Tibial nerve (tissue), 4 donors: ENCODE measurements around the gene BUB1.

Experiments
- CTCF ChIP-seq, 5 experiments: fragments of 200-600 bp in 3 of 5; fragments of 450-650 bp in 2 of 5; sonication (generic) in 3 of 5; IDR thresholded peaks; one replicate each; pipeline ENCODE4 v1.5.1; 2016 to 2019; ENCODE audit warnings: antibody characterized with exemption in 5 of 5, mild to moderate bottlenecking in 3 of 5, moderate library complexity in 2 of 5
- EP300 ChIP-seq, 2 donors: sonication (generic); formaldehyde crosslinking; IDR thresholded peaks; one replicate each; pipeline ENCODE4 v1.6.1; 2017; ENCODE audit warnings: antibody characterized with exemption in 2 of 2, mild to moderate bottlenecking in 1 of 2
- POLR2A ChIP-seq, 2 donors: fragments of 450-650 bp; IDR thresholded peaks; one replicate each; pipeline ENCODE4 v1.6.1; 2017; ENCODE audit warnings: antibody characterized with exemption in 2 of 2, mild to moderate bottlenecking in 2 of 2, moderate library complexity in 2 of 2

- no peak for TF ChIP-seq CTCF (IDR thresholded peaks at IDR 0.05)
- TF ChIP-seq POLR2A (IDR thresholded peaks at IDR 0.05): no peak
- TF ChIP-seq EP300 (IDR thresholded peaks at IDR 0.05): no peak
Measured at GRCh38 chr2:110645616-110646015, 32.2 kb downstream of the BUB1 start.
